NCI-H748 treated with DMSO at 0.1 percent for 48 hours (cell line): ENCODE data around the gene FEV.

Source experiments
- DNase-seq: peaks from one replicate; lab custom pipeline; 2025; lab: John Stamatoyannopoulos, UW

Gene FEV

GRCh38 chr2:219017201-219017931 is 32.4 kb upstream of the FEV start:
- DNase-seq = no peak

GRCh38 chr2:219016721-219017120 is 31.7 kb upstream of the FEV start:
- DNase-seq = no peak

- DNase-seq = no peak
These were observed 25.9 kb upstream of the FEV start for GRCh38 chr2:219010873-219011272.

- DNase-seq = peak; percentile 12
These were observed 25.3 kb upstream of the FEV start for GRCh38 chr2:219010162-219010756.

GRCh38 chr2:219009294-219009693 is 24.3 kb upstream of the FEV start:
- DNase-seq = no peak

GRCh38 chr2:219003979-219004378 is 19.0 kb upstream of the FEV start:
- DNase-seq = no peak

GRCh38 chr2:219003267-219003634 is 18.3 kb upstream of the FEV start:
- no peak for DNase-seq

- peak; percentile 75 for DNase-seq
These were observed 17.6 kb upstream of the FEV start for GRCh38 chr2:219002395-219003266.

GRCh38 chr2:219001577-219002394 is 16.8 kb upstream of the FEV start:
- DNase-seq = peak; percentile 98

GRCh38 chr2:219001100-219001576 is 16.2 kb upstream of the FEV start:
- DNase-seq = no peak

- DNase-seq = peak; percentile 12
These were observed 15.6 kb upstream of the FEV start for GRCh38 chr2:219000569-219000960.

- DNase-seq = peak; percentile 77
These were observed 15.0 kb upstream of the FEV start for GRCh38 chr2:218999881-219000568.

GRCh38 chr2:218999021-218999880 is 14.3 kb upstream of the FEV start:
- DNase-seq = no peak

GRCh38 chr2:218998414-218999002 is 13.5 kb upstream of the FEV start:
- DNase-seq = no peak

GRCh38 chr2:218997731-218998130 is 12.7 kb upstream of the FEV start:
- DNase-seq = no peak

GRCh38 chr2:218996937-218997336 is 12.0 kb upstream of the FEV start:
- DNase-seq = peak; percentile 45

GRCh38 chr2:218995972-218996711 is 11.2 kb upstream of the FEV start:
- DNase-seq = peak; percentile 82

- DNase-seq = no peak
These were observed 10.6 kb upstream of the FEV start for GRCh38 chr2:218995561-218995960.
